CD14-positive monocyte (primary cell): ENCODE results near the gene PTPRN2. TPM values are rescaled to one million over a fixed set of nuclear protein-coding genes. Genes with fewer than 3 reads are reported as not detected.

Source experiments
- DNase-seq, 3 donors: peaks; one replicate each; pipeline ENCODE4 v3.0.0-alpha.2; 2011 to 2022
- H2AFZ ChIP-seq: 2 replicates; pipeline ENCODE4 v1.6.0; 2012; ENCODE audit warnings: mild to moderate bottlenecking, low read depth, low read length, inconsistent platforms; ENCODE audit not compliant: insufficient read depth, poor library complexity, severe bottlenecking
- H3K27ac ChIP-seq, 2 donors: 1 replicate in 1 of 2; 2 replicates in 1 of 2; pipeline ENCODE4 v1.5.1; 2012 to 2013; ENCODE audit warnings: low read length in 2 of 2, control low read depth in 1 of 2, inconsistent platforms in 1 of 2, low read depth in 1 of 2, mild to moderate bottlenecking in 1 of 2
- H3K27me3 ChIP-seq, 2 donors: one replicate each; pipeline versions ENCODE4 v1.6.0 to v1.6.1; 2011 to 2013; ENCODE audit warnings: low read length in 2 of 2; ENCODE audit not compliant: control insufficient read depth in 2 of 2, insufficient read depth in 2 of 2
- H3K36me3 ChIP-seq, 2 donors: replicated peaks in 1 of 2; 1 replicate in 1 of 2; 2 replicates in 1 of 2; pipeline versions ENCODE4 v1.5.1 to v1.6.1; 2012 to 2013; ENCODE audit warnings: low read length in 2 of 2, control low read depth in 1 of 2, inconsistent platforms in 1 of 2, mild to moderate bottlenecking in 1 of 2; ENCODE audit not compliant: insufficient read depth in 2 of 2, control insufficient read depth in 1 of 2
- H3K4me1 ChIP-seq, 2 donors: 1 replicate in 1 of 2; 2 replicates in 1 of 2; pipeline versions ENCODE4 v1.5.1 to v1.6.1; 2012 to 2013; ENCODE audit warnings: low read length in 2 of 2, control low read depth in 1 of 2, inconsistent platforms in 1 of 2, mild to moderate bottlenecking in 1 of 2, moderate library complexity in 1 of 2; ENCODE audit not compliant: insufficient read depth in 2 of 2, control insufficient read depth in 1 of 2
- H3K4me2 ChIP-seq: replicated peaks from 2 replicates; pipeline ENCODE3; 2012; ENCODE audit warnings: low read length, moderate library complexity, mild to moderate bottlenecking; ENCODE audit not compliant: poor library complexity, severe bottlenecking; ENCODE audit errors: extremely low read depth
- H3K4me3 ChIP-seq, 3 experiments: fragments of 200-600 bp in 1 of 3; sonication (generic) in 1 of 3; replicated peaks in 1 of 3; 1 replicate in 2 of 3; 2 replicates in 1 of 3; pipeline ENCODE4 v1.5.1; 2011 to 2013; ENCODE audit warnings: low read length in 3 of 3, mild to moderate bottlenecking in 3 of 3, control low read depth in 2 of 3, low read depth in 2 of 3, inconsistent platforms in 1 of 3, moderate library complexity in 1 of 3
- H3K79me2 ChIP-seq: 2 replicates; pipeline ENCODE4 v1.6.0; 2012; ENCODE audit warnings: mild to moderate bottlenecking, control low read depth, inconsistent platforms, low read length, moderate library complexity; ENCODE audit not compliant: insufficient read depth
- H3K9ac ChIP-seq: 2 replicates; pipeline ENCODE4 v1.6.0; 2017; ENCODE audit warnings: low read length, mild to moderate bottlenecking; ENCODE audit not compliant: insufficient read depth, poor library complexity, severe bottlenecking
- H3K9me3 ChIP-seq, 2 donors: replicated peaks in 1 of 2; 1 replicate in 1 of 2; 2 replicates in 1 of 2; pipeline versions ENCODE4 v1.5.1 to v1.6.1; 2012 to 2013; ENCODE audit warnings: low read length in 2 of 2, control low read depth in 1 of 2; ENCODE audit not compliant: control insufficient read depth in 1 of 2, insufficient read depth in 1 of 2
- H4K20me1 ChIP-seq: 2 replicates; pipeline ENCODE4 v1.6.0; 2012; ENCODE audit warnings: mild to moderate bottlenecking, low read length, control low read depth, moderate library complexity; ENCODE audit not compliant: insufficient read depth
- H3K27ac Mint-ChIP-seq, 7 donors: one replicate each; pipeline ENCODE4 v1.8.0; 2020; ENCODE audit warnings: mild to moderate bottlenecking in 7 of 7, mixed read lengths in 7 of 7, moderate library complexity in 6 of 7, inconsistent platforms in 2 of 7
- H3K27me3 Mint-ChIP-seq, 3 donors: one replicate each; pipeline ENCODE4 v1.8.0; 2021 to 2022; ENCODE audit warnings: low read depth in 3 of 3, mild to moderate bottlenecking in 3 of 3, mixed read lengths in 3 of 3, moderate library complexity in 3 of 3, inconsistent platforms in 1 of 3
- H3K36me3 Mint-ChIP-seq, 2 donors: one replicate each; pipeline ENCODE4 v1.8.0; 2020; ENCODE audit warnings: mixed read lengths in 2 of 2, inconsistent platforms in 1 of 2, mild to moderate bottlenecking in 1 of 2
- H3K4me1 Mint-ChIP-seq: one replicate; pipeline ENCODE4 v1.8.0; 2020; ENCODE audit warnings: mild to moderate bottlenecking, mixed read lengths
- H3K4me3 Mint-ChIP-seq, 2 donors: one replicate each; pipeline ENCODE4 v1.8.0; 2020; ENCODE audit warnings: mild to moderate bottlenecking in 2 of 2, mixed read lengths in 2 of 2, moderate library complexity in 1 of 2
- H3K9me3 Mint-ChIP-seq, 7 donors: one replicate each; pipeline ENCODE4 v1.8.0; 2020 to 2022; ENCODE audit warnings: mixed read lengths in 7 of 7, mild to moderate bottlenecking in 6 of 7, moderate library complexity in 6 of 7, inconsistent platforms in 2 of 7
- WGBS: methylation state at CpG from one replicate; pipeline ENCODE4 v1.1.5; 2013; ENCODE audit warnings: missing lambda C conversion rate; ENCODE audit not compliant: insufficient coverage; 5-methylcytosine and 5-hydroxymethylcytosine counted together
- intact Hi-C, 2 donors: fragments of 100-400 bp; cut with micrococcal nuclease; formaldehyde crosslinking; loops; one replicate each; pipeline versions ENCODE4 v1.15.0 to v1.15.1; 2023
- polyA plus RNA-seq, 3 donors: library from polyadenylated mRNA; depleted of rRNA in 1 of 3; unstranded in 2 of 3; stranded (reverse) in 1 of 3; fragments of 300-500 nt in 2 of 3; fragments of >200 nt in 1 of 3; fragmentation: Illumina TruSeq in 2 of 3; gene quantifications; 1 replicate in 2 of 3; 2 replicates in 1 of 3; pipeline ENCODE4 v1.2.3, GENCODE V29; 2012 to 2021
- TF ChIP-seq, protein P1 (sequence below): fragments of 200-600 bp; IDR thresholded peaks from one replicate; pipeline ENCODE4 v1.8.0; 2022; ENCODE audit warnings: antibody characterized with exemption, mild to moderate bottlenecking

Gene PTPRN2
- polyA plus RNA-seq, 3 donors = 0.25 to 1.4 (median 0.97) TPM

DNA sequence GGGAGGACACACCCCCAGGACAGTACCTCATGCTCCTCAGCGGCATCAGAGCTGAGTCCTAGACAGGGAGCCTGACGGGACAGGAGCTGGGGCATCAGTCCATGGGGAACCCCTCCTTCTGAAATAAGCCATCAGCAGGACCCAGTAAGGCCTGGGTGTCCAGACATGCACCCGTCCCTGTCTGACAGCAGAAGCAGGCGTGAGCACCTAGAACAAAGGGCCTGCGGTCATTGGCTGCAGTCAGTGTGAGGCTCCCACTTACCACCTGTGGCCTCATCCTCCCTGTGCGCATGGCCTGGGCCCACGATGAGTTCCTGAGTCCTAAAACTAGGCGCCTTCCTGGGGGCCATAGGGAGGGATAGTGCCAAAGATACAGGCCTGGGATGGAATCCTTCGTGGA, 484.7 kb downstream of the PTPRN2 start:
- Histone ChIP-seq H3K4me2 (no peak overlapping the region), H3K79me2 (no peaks in the 10 kb centered on the region), H3K9me3 (peaks cover 16 to 43% of the 10 kb centered on the region in 2 donors), H2AFZ (no peak overlapping the region), H4K20me1 (no peaks in the 10 kb centered on the region), H3K27ac (no peak overlapping the region), H3K36me3 (no peaks in the 10 kb centered on the region), H3K4me3 (no peak overlapping the region), H3K4me1 (no peaks in the 10 kb centered on the region), H3K9ac (no peak overlapping the region), H3K27me3 (no peaks in the 10 kb centered on the region)
- H3K27ac Mint-ChIP-seq = no peak overlapping the region
- H3K9me3 Mint-ChIP-seq = peaks cover 11 to 23% (median 14%) of the 10 kb centered on the region in 7 donors
- DNase-seq = no peak
- intact Hi-C loops = no loop called here
- 90% methylated on average over 7 of the region's 9 CpGs for WGBS
- H3K4me1 Mint-ChIP-seq = no peaks in the 10 kb centered on the region
- no peaks in the 10 kb centered on the region for H3K36me3 Mint-ChIP-seq
- H3K4me3 Mint-ChIP-seq = no peak overlapping the region
- peaks cover 0 to 3% (median 0%) of the 10 kb centered on the region in 3 donors for H3K27me3 Mint-ChIP-seq
- TF ChIP-seq, protein P1, sequence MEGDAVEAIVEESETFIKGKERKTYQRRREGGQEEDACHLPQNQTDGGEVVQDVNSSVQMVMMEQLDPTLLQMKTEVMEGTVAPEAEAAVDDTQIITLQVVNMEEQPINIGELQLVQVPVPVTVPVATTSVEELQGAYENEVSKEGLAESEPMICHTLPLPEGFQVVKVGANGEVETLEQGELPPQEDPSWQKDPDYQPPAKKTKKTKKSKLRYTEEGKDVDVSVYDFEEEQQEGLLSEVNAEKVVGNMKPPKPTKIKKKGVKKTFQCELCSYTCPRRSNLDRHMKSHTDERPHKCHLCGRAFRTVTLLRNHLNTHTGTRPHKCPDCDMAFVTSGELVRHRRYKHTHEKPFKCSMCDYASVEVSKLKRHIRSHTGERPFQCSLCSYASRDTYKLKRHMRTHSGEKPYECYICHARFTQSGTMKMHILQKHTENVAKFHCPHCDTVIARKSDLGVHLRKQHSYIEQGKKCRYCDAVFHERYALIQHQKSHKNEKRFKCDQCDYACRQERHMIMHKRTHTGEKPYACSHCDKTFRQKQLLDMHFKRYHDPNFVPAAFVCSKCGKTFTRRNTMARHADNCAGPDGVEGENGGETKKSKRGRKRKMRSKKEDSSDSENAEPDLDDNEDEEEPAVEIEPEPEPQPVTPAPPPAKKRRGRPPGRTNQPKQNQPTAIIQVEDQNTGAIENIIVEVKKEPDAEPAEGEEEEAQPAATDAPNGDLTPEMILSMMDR = no peak

GRCh38 chr7:158101821-158102450, 485.7 kb downstream of the PTPRN2 start:
- Histone ChIP-seq H3K9ac (no peak overlapping the region), H3K4me1 (no peaks in the 10 kb centered on the region), H3K4me3 (no peak overlapping the region), H2AFZ (no peak overlapping the region), H3K36me3 (no peaks in the 10 kb centered on the region), H3K4me2 (no peak overlapping the region), H3K9me3 (peaks cover 9 to 35% of the 10 kb centered on the region in 2 donors), H4K20me1 (no peaks in the 10 kb centered on the region), H3K27me3 (no peaks in the 10 kb centered on the region), H3K79me2 (no peaks in the 10 kb centered on the region), H3K27ac (no peak overlapping the region)
- intact Hi-C loops = no loop called here
- Mint-ChIP-seq H3K4me1 (no peaks in the 10 kb centered on the region), H3K9me3 (peaks cover 9 to 20% (median 11%) of the 10 kb centered on the region in 7 donors), H3K4me3 (no peak overlapping the region), H3K27me3 (peaks cover 0 to 3% (median 0%) of the 10 kb centered on the region in 3 donors), H3K36me3 (no peaks in the 10 kb centered on the region), H3K27ac (no peak overlapping the region)
- WGBS = 85% methylated on average over 10 of the region's 14 CpGs
- TF ChIP-seq, protein P1 = no peak
- no peak for DNase-seq
